ENCODE data around the gene ZNF573.

DNA sequence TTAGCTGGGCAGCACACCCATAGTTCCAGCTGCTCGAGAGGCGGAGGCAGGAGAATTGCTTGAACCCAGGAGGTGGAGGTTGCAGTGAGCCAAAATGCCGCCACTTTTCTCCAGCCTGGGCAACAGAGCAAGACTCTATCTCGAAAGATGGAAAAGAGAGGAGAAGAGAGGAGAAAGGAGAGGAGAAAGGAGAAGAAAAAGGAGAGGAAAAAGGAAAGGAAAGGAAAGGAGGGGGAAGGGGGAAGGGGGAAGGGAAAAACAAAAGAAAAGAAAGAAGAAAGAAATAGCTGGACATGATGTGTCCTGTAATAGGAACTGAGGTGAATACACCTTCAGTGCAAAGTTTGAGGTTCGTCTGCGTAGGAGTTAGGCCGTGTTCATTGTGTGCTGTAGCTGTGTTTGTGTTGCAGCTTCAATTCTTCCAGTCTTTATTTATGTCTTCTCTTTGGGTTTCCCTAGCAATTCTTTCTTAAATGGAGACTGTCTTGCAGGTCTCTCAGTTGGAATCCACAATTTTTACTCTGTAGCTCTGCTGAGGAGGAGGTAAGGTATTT, 73.3 kb downstream of the ZNF573 start:
- TF ChIP-seq EZH2 (IDR thresholded peaks at IDR 0.05): no peak
- TF ChIP-seq POLR2AphosphoS5 (IDR thresholded peaks at IDR 0.05; ENCODE audit: borderline replicate concordance, low read depth, low read length): no peak

Measured in SK-N-MC (cell line).